Measurements from ENCODE around the gene ULK1.

DNA sequence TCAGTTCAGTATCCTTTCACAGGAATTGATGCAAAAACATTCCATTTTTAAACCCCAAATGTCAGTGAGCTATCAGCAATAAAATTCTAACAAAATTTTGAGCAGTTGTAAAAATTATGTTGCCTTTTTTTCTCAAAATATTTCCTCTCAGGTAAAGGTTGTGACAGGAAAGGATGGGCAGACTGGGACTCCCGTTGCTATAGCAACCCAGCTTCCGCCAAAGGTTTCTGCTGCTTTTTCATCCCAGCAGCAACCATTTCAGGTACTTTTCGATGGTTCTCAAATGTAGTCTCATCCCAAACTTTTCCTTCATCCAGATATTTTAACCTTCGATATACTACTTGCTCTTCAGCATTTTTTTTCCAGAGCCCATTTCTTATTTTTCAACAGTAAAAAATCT lies 69.0 kb downstream of the ULK1 start:
- TF ChIP-seq EZH2 (IDR thresholded peaks at IDR 0.05; ENCODE audit: insufficient read depth, poor library complexity, severe bottlenecking) = no peak
- no peak for TF ChIP-seq EZH2phosphoT487 (IDR thresholded peaks at IDR 0.05; ENCODE audit: insufficient read depth, low read depth)

Measured in GM23248 (cell line).